ENCODE results near the gene PTPRF.

The PTPRF gene

GRCh38 chr1:43605157-43605556 lies 74.5 kb downstream of the PTPRF start:
- DNase-seq (ENCODE audit: low read depth, low spot score) = no peak

- DNase-seq (ENCODE audit: low read depth, low spot score) = no peak
Observed at GRCh38 chr1:43605766-43606165, 75.1 kb downstream of the PTPRF start.

GRCh38 chr1:43606624-43607023 lies 75.9 kb downstream of the PTPRF start:
- DNase-seq (ENCODE audit: low read depth, low spot score) = no peak

DNA sequence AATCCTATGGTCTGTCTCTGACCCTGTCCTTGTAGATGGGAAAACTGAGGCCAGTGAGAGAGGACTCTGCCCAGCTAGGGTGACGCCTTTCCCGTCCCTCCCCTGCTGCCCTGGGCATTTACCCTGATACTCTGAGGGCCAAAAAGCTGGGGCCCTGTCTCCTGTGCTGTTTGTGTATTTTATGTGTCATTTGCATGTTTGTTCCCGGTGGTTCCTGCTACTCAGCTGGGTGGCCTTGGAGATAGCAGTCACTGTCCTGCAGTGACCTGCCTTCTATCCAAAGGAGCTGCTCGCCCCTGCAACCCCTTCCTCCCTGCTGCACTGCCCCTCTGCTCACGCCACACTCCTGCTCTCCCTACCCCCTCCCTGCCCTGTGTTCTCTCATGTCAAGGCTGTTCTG lies 78.1 kb downstream of the PTPRF start:
- DNase-seq (ENCODE audit: low read depth, low spot score) = no peak

- no peak for DNase-seq (ENCODE audit: low read depth, low spot score)
Observed at GRCh38 chr1:43610339-43610738, 79.7 kb downstream of the PTPRF start.

GRCh38 chr1:43611950-43612349 lies 81.3 kb downstream of the PTPRF start:
- no peak for DNase-seq (ENCODE audit: low read depth, low spot score)

DNA sequence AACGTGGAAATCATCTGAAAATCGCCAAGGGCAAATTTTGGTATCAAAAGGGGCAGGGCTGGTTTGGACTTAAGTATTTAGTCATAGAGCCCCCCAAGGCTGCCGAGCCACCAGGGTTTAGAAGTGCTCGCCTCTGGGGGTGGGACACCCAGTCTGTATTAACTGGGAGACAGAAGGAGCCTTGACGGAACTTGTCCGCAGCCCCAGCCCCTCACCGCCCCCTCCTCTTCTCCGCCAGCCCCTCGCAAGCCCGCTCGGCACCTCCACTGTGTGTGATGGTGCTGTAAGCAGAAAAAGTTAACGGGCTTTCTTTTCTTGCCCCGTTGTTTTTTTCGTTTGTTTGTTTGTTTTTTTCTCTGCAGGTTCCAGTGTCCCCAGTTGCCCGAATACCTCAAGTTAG lies 81.7 kb downstream of the PTPRF start:
- no peak for DNase-seq (ENCODE audit: low read depth, low spot score)

- DNase-seq (ENCODE audit: low read depth, low spot score) = no peak
Observed at GRCh38 chr1:43613075-43613942, 82.6 kb downstream of the PTPRF start.

DNA sequence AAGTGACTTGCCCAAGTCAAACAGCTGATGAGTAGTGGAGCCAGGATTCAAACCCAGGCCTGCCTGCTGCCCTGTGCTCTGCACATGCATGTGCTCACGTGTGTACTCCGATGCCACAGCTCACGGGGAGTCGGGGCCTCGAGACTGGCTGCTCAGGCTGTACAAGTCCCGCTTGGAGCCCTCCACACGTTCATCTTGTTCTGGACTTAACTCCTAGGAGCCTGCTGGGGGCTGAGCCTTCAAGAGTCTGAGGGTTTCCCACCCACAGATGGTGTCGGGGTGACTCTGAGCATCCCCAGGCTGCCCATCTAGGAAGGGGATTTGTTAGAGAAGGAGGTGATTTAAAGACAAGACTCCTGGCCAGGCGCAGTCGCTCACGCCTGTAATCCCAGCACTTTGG lies 83.5 kb downstream of the PTPRF start:
- no peak for DNase-seq (ENCODE audit: low read depth, low spot score)

DNA sequence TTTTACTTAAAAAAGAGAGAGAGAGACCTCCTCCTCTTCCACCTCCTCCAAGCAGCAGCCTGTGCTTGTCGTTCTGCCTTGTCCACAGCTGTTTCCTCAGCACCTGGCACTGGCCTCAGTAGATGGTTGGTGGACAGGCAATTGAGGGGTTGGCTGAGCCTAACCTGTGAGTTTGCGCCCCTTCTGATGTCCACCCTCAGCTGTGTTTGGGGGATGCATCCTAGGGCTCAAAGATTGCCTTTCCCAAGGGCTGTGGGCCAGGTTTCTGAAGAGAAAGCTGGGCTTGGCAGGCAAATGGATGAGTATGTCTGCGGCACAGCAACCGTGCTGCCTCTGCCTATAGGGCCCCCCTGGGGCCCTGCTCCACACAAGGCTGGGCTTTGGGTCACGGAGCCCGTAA lies 84.2 kb downstream of the PTPRF start:
- no peak for DNase-seq (ENCODE audit: low read depth, low spot score)

- no peak for DNase-seq (ENCODE audit: low read depth, low spot score)
Observed at GRCh38 chr1:43616383-43616782, 85.7 kb downstream of the PTPRF start.

- no peak for DNase-seq (ENCODE audit: low read depth, low spot score)
Observed at GRCh38 chr1:43617011-43617410, 86.3 kb downstream of the PTPRF start.

GRCh38 chr1:43617668-43618067 lies 87.0 kb downstream of the PTPRF start:
- no peak for DNase-seq (ENCODE audit: low read depth, low spot score)

DNA sequence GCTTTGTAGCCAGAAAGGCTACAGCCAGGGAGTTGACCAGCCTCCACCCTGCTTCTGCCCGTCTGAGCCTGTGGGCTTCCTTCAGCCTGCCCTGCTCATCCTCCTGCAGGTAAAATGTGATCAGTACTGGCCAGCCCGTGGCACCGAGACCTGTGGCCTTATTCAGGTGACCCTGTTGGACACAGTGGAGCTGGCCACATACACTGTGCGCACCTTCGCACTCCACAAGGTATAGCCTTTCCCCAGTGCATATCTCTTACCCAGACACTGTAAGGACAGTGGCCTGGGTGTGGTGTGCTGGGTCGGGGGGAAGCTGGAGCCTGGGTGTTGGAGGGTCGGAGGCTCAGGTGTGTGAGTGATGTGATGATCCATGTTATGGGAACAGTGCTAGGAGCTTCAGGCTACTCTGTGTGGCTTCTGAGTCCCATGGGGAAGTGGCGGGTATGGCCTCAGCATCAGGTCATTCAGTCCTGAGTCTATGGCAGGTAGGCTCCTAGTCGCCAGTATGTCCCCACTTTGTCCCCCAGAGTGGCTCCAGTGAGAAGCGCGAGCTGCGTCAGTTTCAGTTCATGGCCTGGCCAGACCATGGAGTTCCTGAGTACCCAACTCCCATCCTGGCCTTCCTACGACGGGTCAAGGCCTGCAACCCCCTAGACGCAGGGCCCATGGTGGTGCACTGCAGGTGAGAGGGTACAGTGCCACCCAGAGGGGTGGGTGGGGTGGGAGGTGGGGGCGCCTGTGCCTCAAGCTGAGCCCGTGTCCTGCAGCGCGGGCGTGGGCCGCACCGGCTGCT lies 88.0 kb downstream of the PTPRF start:
- no peak for DNase-seq (ENCODE audit: low read depth, low spot score)

DNA sequence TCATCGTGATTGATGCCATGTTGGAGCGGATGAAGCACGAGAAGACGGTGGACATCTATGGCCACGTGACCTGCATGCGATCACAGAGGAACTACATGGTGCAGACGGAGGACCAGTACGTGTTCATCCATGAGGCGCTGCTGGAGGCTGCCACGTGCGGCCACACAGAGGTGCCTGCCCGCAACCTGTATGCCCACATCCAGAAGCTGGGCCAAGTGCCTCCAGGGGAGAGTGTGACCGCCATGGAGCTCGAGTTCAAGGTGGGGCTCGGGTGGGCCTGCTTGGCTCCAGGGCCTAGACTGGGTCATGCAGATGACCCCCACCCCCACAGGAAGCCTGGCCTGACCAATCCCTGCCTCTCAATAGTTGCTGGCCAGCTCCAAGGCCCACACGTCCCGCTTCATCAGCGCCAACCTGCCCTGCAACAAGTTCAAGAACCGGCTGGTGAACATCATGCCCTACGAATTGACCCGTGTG lies 88.7 kb downstream of the PTPRF start:
- DNase-seq (ENCODE audit: low read depth, low spot score) = no peak

DNA sequence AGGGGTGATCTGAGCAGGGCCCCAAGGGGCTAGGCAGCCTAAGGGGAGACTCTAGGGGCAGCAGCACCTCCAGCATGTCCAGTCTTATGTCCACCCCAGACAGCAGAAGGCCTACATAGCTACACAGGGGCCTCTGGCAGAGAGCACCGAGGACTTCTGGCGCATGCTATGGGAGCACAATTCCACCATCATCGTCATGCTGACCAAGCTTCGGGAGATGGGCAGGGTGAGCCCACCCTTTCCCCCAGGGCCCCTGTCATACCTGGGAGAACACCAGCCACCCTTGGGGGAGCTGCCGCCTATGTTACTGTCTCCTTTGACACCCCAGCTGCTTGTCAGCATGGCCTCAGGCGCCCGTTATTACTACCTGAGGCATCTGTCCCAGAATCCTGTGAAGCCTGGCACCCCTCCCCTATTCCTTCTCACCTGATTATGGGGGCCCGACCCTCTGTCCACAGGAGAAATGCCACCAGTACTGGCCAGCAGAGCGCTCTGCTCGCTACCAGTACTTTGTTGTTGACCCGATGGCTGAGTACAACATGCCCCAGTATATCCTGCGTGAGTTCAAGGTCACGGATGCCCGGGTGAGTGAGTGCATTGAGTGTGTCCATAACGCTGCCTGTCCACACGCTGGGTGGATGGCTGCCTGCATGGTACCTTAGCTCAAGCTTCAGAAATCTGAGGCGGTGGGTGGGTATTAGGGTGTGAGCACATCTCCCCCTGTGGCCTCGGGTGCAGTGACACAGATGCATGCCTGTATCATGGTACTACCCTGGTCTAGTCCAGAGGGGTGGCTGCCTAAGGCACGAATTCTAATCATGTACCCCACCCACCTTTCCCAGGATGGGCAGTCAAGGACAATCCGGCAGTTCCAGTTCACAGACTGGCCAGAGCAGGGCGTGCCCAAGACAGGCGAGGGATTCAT lies 89.6 kb downstream of the PTPRF start:
- no peak for DNase-seq (ENCODE audit: low read depth, low spot score)

- no peak for DNase-seq (ENCODE audit: low read depth, low spot score)
Observed at GRCh38 chr1:43620956-43621355, 90.3 kb downstream of the PTPRF start.

- no peak for DNase-seq (ENCODE audit: low read depth, low spot score)
Observed at GRCh38 chr1:43621386-43621785, 90.7 kb downstream of the PTPRF start.

GRCh38 chr1:43621861-43622260 lies 91.2 kb downstream of the PTPRF start:
- DNase-seq (ENCODE audit: low read depth, low spot score) = no peak

DNA sequence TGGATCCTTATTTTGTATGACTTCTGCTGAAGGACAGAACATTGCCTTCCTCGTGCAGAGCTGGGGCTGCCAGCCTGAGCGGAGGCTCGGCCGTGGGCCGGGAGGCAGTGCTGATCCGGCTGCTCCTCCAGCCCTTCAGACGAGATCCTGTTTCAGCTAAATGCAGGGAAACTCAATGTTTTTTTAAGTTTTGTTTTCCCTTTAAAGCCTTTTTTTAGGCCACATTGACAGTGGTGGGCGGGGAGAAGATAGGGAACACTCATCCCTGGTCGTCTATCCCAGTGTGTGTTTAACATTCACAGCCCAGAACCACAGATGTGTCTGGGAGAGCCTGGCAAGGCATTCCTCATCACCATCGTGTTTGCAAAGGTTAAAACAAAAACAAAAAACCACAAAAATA lies 91.8 kb downstream of the PTPRF start:
- peak; percentile 45 for DNase-seq (ENCODE audit: low read depth, low spot score)

DNA sequence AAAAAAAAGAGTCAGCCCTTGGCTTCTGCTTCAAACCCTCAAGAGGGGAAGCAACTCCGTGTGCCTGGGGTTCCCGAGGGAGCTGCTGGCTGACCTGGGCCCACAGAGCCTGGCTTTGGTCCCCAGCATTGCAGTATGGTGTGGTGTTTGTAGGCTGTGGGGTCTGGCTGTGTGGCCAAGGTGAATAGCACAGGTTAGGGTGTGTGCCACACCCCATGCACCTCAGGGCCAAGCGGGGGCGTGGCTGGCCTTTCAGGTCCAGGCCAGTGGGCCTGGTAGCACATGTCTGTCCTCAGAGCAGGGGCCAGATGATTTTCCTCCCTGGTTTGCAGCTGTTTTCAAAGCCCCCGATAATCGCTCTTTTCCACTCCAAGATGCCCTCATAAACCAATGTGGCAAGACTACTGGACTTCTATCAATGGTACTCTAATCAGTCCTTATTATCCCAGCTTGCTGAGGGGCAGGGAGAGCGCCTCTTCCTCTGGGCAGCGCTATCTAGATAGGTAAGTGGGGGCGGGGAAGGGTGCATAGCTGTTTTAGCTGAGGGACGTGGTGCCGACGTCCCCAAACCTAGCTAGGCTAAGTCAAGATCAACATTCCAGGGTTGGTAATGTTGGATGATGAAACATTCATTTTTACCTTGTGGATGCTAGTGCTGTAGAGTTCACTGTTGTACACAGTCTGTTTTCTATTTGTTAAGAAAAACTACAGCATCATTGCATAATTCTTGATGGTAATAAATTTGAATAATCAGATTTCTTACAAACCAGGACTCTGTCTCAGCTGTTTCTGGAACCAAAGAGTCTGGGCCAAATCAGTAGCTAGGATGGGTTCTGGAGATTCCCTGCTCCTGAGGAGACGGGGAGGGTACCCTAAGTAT lies 92.5 kb downstream of the PTPRF start:
- no peak for DNase-seq (ENCODE audit: low read depth, low spot score)

All from smooth muscle cell of the brain vasculature (primary cell).